Lung (tissue), 12 donors: ENCODE data around the gene CHSY1. TPM values are rescaled to one million over a fixed set of nuclear protein-coding genes. Genes with fewer than 3 reads are reported as not detected.

Experiments used
- ATAC-seq: fragments of 200-7000 bp; cut with Tn5 transposase; one replicate; pipeline ENCODE4 v1.9.1; 2020; ENCODE audit warnings: moderate number of reproducible peaks; ENCODE audit not compliant: insufficient read depth, low FRiP score
- DNase-seq, 3 donors: peaks; one replicate each; pipeline ENCODE4 v3.0.0-alpha.2; 2013 to 2017
- H3K27ac ChIP-seq, 2 donors: one replicate each; pipeline ENCODE4 v1.5.1; 2013; ENCODE audit warnings: mild to moderate bottlenecking in 2 of 2, moderate library complexity in 2 of 2, control low read depth in 1 of 2, inconsistent platforms in 1 of 2, low read depth in 1 of 2, low read length in 1 of 2
- H3K27me3 ChIP-seq, 3 donors: one replicate each; pipeline ENCODE4 v1.5.1; 2013; ENCODE audit warnings: low read length in 2 of 3; ENCODE audit not compliant: control insufficient read depth in 3 of 3, insufficient read depth in 3 of 3
- H3K36me3 ChIP-seq, 4 donors: one replicate each; pipeline ENCODE4 v1.5.1; 2013; ENCODE audit warnings: low read length in 4 of 4, mild to moderate bottlenecking in 1 of 4, moderate library complexity in 1 of 4; ENCODE audit not compliant: control insufficient read depth in 4 of 4, insufficient read depth in 4 of 4
- H3K4me1 ChIP-seq, 5 donors: one replicate each; pipeline ENCODE4 v1.5.1; 2013; ENCODE audit warnings: low read length in 5 of 5, mild to moderate bottlenecking in 2 of 5, moderate library complexity in 1 of 5; ENCODE audit not compliant: control insufficient read depth in 5 of 5, insufficient read depth in 5 of 5
- H3K4me3 ChIP-seq: one replicate; pipeline ENCODE4 v1.5.1; 2013; ENCODE audit warnings: mild to moderate bottlenecking, control low read depth, moderate library complexity
- H3K9ac ChIP-seq, 2 donors: one replicate each; pipeline ENCODE4 v1.5.1; 2013; ENCODE audit warnings: low read length in 2 of 2, control low read depth in 1 of 2; ENCODE audit not compliant: insufficient read depth in 1 of 2
- H3K9me3 ChIP-seq, 4 donors: one replicate each; pipeline ENCODE4 v1.5.1; 2013; ENCODE audit warnings: low read length in 3 of 4, mild to moderate bottlenecking in 1 of 4, moderate library complexity in 1 of 4; ENCODE audit not compliant: control insufficient read depth in 4 of 4, insufficient read depth in 3 of 4
- WGBS, 2 donors: extraction: QIAGEN DNeasy Blood & Tissue Kit; methylation state at CpG; one replicate each; pipeline ENCODE4 v1.1.7; 2013; 5-methylcytosine and 5-hydroxymethylcytosine counted together
- polyA plus RNA-seq, 2 donors: library from polyadenylated mRNA; stranded (reverse); fragments of 200-250 nt; gene quantifications; one replicate each; pipeline ENCODE4 v1.2.1, GENCODE V29; 2013
- total RNA-seq, 2 donors: library from RNA; depleted of rRNA in 1 of 2; stranded (reverse); fragments of >200 nt in 1 of 2; gene quantifications; one replicate each; pipeline ENCODE4 v1.2.1, GENCODE V29; 2014 to 2021
- TF ChIP-seq, protein P1 (sequence below): IDR thresholded peaks from 2 replicates; pipeline ENCODE4 v1.5.1; 2012; ENCODE audit warnings: mild to moderate bottlenecking; ENCODE audit errors: control extremely low read depth, extremely low read depth
- donor health status: control.
- donor health status: control.
- donor health status: Bipolar disorder and iron deficiency.
- donor health status: healthy.
- donor health status: DM: yes; HTN: yes; CAD: no.

The CHSY1 gene
- total and polyA plus RNA-seq, 4 donors = 11.8 to 52.2 (median 30.4) TPM

DNA sequence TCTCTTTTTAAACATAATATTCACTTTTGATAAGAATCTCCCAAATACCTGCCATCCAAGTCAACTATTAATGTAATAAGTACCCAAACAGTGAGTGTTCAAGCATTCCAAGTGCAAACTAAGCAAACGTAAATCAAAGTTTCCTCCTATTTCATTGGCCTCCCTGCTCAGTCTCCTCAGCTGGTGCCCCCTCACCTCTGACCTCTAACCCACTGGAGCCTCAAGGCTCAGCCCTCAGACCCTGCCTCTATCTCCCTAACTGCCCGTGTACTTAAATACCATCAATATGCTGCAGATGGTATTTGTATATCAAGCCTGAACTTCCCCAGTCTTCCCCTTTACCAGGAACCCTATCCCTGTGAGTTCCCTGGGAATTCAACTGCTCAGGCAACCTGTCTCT is 31.8 kb downstream of the CHSY1 start:
- peaks cover 0 to 10% (median 7%) of the 10 kb centered on the region in 4 donors for H3K36me3 ChIP-seq
- no peak overlapping the region for H3K27ac ChIP-seq
- WGBS, 2 donors = 60 to 71% methylated on average over 2 of the region's 2 CpGs
- H3K27me3 ChIP-seq = no peaks in the 10 kb centered on the region
- DNase-seq = no peak
- no peak for ATAC-seq
- H3K9me3 ChIP-seq = no peaks in the 10 kb centered on the region
- no peak overlapping the region for H3K4me3 ChIP-seq
- TF ChIP-seq, protein P1, sequence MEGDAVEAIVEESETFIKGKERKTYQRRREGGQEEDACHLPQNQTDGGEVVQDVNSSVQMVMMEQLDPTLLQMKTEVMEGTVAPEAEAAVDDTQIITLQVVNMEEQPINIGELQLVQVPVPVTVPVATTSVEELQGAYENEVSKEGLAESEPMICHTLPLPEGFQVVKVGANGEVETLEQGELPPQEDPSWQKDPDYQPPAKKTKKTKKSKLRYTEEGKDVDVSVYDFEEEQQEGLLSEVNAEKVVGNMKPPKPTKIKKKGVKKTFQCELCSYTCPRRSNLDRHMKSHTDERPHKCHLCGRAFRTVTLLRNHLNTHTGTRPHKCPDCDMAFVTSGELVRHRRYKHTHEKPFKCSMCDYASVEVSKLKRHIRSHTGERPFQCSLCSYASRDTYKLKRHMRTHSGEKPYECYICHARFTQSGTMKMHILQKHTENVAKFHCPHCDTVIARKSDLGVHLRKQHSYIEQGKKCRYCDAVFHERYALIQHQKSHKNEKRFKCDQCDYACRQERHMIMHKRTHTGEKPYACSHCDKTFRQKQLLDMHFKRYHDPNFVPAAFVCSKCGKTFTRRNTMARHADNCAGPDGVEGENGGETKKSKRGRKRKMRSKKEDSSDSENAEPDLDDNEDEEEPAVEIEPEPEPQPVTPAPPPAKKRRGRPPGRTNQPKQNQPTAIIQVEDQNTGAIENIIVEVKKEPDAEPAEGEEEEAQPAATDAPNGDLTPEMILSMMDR = no peak
- peaks cover 7 to 26% (median 19%) of the 10 kb centered on the region in 5 donors for H3K4me1 ChIP-seq
- no peak overlapping the region for H3K9ac ChIP-seq

DNA sequence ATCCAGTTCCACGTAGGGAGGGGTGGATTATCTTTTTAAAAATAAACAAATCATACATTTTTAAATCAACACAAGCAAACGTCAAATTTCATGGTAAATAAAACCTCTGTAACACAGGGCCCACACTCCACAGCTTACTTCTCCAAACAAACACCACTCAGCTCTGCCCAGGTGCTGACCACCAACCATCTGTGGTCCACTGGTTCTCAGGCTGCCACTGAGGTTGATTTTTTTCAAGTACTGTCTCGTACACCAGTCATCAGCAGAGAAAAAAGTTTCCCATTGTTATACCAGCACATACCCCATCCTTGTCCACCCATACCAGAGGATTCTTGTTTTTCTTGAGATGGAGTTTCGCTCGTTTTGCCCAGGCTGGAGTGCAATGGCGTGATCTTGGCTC is 32.4 kb downstream of the CHSY1 start:
- peaks cover 0 to 10% (median 7%) of the 10 kb centered on the region in 4 donors for H3K36me3 ChIP-seq
- H3K9me3 ChIP-seq = no peaks in the 10 kb centered on the region
- TF ChIP-seq, protein P1 = no peak
- DNase-seq = no peak
- ATAC-seq = no peak
- H3K4me3 ChIP-seq = no peak overlapping the region
- peaks cover 4 to 26% (median 19%) of the 10 kb centered on the region in 5 donors for H3K4me1 ChIP-seq
- no peak overlapping the region for H3K27ac ChIP-seq
- H3K27me3 ChIP-seq = no peaks in the 10 kb centered on the region
- WGBS, 2 donors = 75 to 78% methylated on average over 6 of the region's 6 CpGs
- no peak overlapping the region for H3K9ac ChIP-seq

DNA sequence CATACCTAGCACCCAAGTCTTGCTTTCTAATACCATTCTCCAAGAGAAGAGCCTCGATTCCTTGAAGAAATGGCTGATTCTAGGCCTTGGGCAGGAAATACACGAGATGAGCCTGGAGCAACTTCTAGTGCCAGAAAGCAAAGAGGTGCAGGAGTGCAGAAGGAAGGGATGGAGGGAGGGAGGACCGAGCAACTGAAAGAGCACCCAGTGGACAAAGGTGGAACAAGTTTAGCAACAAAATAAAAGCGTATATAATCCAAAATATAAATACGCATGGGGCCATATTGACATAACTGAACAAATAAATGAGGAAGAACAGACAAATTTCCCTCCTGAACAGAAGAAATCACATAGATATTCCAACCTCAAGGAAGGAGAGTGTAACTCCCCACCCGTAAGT is 34.4 kb downstream of the CHSY1 start:
- Histone ChIP-seq H3K9ac (no peak overlapping the region), H3K4me3 (no peak overlapping the region), H3K4me1 (peaks cover 3 to 20% (median 15%) of the 10 kb centered on the region in 5 donors), H3K27ac (no peak overlapping the region), H3K36me3 (peaks cover 0 to 11% (median 7%) of the 10 kb centered on the region in 4 donors), H3K27me3 (no peaks in the 10 kb centered on the region), H3K9me3 (no peaks in the 10 kb centered on the region)
- ATAC-seq = no peak
- TF ChIP-seq, protein P1 = no peak
- 93% methylated on average over 6 of the region's 6 CpGs for WGBS, 2 donors
- no peak for DNase-seq

DNA sequence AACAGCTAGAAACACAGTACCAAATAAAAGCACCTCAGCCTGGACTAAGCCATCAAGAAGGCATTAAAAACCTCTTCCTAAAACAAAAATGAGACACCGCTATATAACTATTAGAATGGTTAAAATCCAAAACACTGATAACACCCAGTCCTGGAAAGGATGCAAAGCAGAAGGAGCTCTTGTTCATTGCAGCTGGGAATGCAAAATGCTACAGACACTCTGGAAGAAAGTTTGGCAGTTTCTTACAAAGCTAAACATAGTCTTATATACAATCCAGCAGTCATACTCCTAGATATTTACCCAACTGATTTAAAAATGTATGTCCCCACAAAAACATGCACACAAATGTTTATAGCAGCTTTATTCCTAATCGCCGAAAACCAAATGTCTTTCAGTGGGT is 35.7 kb downstream of the CHSY1 start:
- TF ChIP-seq, protein P1 = no peak
- Histone ChIP-seq H3K36me3 (peaks cover 0 to 11% (median 7%) of the 10 kb centered on the region in 4 donors), H3K9ac (no peak overlapping the region), H3K27ac (no peak overlapping the region), H3K4me1 (peaks cover 3 to 10% (median 7%) of the 10 kb centered on the region in 5 donors), H3K9me3 (no peaks in the 10 kb centered on the region), H3K4me3 (no peak overlapping the region), H3K27me3 (no peaks in the 10 kb centered on the region)
- WGBS, 2 donors = 87 to 90% methylated on average over 3 of the region's 3 CpGs
- no peak for ATAC-seq
- peak in 1 of 3 donors; percentile 22 for DNase-seq
